NCI-H187 (cell line): ENCODE measurements around the gene SLC22A31.
"Not testable (repeated sequence)": the region's sequence is repeated elsewhere in the genome, so short reads cannot be mapped to it uniquely, and the experiment has no call there.

Experiments
- DNase-seq, 2 experiments: peaks; one replicate each; lab custom pipeline; 2025; lab: John Stamatoyannopoulos, UW

Gene SLC22A31

DNA sequence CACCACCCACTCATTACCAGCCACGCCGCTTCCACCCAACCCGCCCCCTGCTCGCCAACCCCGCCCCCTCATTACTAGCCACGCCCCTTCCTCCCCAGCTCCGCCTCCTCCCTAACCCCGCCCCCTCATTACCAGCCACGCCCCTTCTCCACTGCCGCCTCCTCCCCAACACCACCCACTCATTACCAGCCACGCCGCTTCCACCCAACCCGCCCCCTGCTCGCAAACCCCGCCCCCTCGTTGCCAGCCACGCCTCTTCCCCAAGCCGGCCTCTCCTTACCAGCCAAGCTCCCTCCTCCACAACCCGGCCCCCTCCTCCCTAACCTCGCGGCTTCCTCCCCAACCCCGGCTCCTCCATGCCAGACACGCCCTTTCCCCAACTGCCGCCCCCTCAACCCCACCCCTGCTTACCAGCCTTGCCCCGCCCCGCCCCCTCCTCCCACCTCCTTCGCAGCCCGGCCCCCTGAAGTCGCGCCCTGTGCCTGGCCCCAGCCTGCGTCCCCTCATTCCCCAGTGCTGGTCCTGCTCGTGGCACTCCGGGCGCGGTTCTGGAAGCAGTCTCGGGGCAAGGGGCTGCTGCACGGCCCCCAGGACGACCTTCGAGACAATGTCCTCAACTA, 7.3 kb downstream of the SLC22A31 start:
- no peak for DNase-seq

DNA sequence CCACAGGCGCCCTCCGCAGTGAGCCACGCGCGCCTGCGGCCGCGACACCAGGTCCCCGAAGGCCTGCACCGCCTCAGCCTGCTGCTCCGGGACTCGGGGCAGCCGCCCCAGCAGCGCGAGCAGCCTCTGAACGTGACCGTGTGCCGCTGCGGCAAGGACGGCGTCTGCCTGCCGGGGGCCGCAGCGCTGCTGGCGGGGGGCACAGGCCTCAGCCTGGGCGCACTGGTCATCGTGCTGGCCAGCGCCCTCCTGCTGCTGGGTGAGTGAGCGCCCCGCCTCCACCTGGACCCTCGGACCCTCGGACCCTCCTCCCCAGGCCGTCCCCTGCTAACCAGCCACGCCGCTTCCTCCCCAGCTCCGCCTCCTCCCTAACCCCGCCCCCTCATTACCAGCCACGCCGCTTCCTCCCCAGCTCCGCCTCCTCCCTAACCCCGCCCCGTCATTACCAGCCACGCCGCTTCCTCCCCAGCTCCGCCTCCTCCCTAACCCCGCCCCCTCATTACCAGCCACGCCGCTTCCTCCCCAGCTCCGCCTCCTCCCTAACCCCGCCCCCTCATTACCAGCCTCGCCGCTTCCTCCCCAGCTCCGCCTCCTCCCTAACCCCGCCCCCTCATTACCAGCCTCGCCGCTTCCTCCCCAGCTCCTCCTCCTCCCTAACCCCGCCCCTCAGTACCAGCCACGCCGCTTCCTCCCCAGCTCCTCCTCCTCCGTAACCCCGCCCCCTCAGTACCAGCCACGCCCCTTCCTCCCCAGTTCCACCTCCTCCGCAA, 8.0 kb downstream of the SLC22A31 start:
- DNase-seq: not testable (repeated sequence)

DNA sequence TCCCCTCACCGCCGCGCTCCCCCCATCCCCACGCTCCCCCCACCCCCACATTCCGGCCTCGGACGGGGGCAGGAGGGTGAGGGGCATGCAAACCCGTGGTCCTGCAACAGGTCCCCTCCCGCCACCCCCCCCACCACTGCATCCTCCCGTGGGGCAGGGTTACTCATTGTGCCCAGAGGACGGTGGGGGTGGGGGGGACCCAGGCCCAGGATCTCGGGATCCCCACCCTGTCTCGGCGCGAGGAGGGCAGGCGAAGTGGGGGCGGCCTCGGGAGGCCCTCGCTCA, 8.5 kb downstream of the SLC22A31 start:
- no peak for DNase-seq

DNA sequence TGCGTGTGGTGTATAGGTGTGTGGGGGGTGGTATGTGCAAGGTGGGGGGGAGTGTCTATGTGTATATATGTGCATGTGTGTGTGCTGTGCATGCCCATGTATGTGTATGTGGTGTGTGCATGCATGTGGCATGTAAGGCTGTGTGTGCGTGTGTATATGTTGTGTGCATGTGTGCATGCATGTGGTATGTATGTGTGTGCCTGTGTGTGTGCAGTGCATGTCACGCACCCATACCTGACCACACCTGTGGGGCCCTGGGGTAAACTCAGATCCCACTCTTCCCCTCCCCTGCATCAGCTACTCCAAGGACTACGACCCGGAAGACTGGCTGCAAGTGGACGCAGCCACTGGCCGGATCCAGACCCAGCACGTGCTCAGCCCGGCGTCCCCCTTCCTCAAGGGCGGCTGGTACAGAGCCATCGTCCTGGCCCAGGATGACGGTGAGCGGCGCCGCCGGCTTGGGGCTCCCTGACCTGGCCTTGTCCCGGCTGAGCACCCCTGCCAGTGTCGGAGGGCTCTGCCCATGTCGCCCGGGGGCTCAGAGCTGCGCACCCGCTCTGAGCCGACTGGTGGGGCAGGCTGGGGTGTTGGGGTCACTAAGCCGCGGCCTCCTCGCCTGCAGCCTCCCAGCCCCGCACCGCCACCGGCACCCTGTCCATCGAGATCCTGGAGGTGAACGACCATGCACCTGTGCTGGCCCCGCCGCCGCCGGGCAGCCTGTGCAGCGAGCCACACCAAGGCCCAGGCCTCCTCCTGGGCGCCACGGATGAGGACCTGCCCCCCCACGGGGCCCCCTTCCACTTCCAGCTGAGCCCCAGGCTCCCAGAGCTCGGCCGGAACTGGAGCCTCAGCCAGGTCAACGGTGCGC, 9.1 kb downstream of the SLC22A31 start:
- DNase-seq: no peak

DNA sequence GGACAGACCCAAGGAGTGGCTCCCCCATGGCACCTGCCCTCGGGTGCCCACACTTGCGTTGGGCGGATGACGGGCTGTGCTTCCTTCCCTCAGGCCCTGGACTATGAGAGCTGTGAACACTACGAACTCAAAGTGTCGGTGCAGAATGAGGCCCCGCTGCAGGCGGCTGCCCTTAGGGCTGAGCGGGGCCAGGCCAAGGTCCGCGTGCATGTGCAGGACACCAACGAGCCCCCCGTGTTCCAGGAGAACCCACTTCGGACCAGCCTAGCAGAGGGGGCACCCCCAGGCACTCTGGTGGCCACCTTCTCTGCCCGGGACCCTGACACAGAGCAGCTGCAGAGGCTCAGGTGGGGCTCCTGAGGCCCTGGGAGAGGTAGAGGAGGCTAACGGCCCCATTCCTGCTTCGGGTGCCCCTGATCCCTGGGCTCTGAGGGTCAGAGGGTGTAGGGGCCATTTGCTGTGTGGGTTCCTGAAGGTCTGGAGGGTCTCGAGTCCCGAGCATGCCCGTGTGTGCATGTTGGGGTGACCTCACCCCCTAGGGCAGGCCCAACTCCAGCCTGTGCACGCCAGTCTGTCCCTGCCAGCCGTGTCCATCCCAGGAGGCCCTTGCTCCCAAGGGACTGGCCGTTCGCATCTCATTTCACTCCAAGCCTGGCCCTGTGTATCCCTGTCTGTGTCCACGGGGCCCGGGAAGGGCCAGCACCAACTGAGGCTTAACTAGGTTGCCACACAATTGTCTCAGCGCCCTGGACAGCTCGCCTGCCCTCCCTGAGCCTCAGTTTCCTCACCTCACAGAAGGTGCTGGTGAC, 10.0 kb downstream of the SLC22A31 start:
- DNase-seq: no peak

DNA sequence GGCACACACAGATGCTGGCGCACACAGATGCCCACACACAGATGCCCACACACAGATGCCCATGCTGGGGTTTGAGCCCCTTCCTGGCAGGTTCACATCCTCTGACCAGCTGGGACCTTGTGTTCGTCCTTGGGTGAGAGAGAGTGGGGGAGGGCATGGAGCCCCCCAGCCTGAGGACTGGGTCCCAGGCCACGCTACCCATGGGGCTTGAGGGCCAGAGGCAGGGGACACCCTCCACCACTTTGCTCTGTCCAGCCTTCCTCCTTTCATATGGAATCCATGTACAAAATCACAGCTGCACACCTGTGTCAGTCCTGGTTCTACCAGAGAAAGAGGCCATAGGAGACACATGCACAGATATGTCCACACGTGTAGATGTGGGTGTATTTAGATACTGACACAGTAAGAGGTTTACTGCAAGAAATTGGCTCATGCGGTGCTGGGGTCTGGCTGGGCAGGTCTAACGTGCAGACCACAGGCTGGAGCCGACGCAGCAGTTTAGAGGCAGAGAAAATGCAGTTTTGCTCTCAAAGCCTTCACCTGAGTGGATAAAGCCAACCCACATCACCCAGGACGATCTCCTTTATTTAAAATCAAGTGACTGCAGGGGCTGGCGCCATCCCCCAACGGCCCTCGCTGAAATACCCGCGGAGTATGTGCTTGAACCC, 10.8 kb downstream of the SLC22A31 start:
- no peak for DNase-seq

DNA sequence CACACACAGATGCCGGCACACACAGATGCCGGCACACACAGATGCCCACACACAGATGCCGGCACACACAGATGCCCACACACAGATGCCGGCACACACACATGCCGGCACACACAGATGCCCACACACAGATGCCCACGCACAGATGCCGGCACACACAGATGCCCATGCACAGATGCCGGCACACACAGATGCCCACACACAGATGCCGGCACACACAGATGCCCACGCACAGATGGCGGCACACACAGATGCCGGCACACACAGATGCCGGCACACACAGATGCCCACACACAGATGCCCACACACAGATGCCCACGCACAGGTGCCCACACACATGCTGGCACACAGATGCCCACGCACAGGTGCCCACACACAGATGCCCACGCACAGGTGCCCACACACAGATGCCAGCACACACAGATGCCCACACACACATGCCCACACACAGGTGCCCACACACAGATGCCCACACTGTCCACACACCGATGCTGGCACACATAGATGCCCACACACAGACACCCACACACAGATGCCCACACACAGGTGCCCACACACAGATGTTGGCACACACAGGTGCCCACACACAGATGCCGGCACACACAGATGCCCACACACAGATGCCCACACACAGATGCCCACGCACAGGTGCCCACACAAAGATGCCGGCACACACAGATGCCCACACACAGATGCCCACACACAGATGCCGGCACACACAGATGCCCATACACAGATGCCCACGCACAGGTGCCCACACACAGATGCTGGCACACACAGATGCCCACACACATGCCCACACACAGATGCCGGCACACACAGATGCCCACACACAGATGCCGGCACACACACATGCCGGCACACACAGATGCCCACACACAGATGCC, 11.6 kb downstream of the SLC22A31 start:
- DNase-seq: not testable (repeated sequence)

DNA sequence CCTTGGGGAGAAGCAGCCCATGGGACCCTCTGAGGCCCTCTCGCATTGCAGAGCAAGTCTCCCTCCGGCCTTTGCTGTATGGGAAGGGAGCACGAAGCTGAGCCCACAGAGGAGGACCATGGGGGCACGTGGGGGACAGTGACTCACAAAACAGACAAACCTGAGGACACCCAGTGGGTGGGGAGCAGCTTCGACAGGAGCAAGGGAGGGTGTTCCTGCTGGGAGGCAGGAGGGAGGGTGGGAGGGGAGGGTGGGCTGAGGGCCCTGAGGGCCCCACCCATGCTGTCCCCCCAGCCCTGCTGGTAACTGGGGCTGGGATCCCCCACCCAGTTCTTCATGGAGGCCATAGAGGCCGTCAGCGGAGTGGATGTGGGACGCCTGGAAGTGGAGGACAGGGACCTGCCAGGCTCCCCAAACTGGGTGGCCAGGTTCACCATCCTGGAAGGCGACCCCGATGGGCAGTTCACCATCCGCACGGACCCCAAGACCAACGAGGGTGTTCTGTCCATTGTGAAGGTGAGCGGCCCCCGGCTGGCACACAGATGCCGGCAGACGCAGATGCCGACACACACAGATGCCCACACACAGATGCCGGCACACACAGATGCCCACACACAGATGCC, 12.5 kb downstream of the SLC22A31 start:
- no peak for DNase-seq

DNA sequence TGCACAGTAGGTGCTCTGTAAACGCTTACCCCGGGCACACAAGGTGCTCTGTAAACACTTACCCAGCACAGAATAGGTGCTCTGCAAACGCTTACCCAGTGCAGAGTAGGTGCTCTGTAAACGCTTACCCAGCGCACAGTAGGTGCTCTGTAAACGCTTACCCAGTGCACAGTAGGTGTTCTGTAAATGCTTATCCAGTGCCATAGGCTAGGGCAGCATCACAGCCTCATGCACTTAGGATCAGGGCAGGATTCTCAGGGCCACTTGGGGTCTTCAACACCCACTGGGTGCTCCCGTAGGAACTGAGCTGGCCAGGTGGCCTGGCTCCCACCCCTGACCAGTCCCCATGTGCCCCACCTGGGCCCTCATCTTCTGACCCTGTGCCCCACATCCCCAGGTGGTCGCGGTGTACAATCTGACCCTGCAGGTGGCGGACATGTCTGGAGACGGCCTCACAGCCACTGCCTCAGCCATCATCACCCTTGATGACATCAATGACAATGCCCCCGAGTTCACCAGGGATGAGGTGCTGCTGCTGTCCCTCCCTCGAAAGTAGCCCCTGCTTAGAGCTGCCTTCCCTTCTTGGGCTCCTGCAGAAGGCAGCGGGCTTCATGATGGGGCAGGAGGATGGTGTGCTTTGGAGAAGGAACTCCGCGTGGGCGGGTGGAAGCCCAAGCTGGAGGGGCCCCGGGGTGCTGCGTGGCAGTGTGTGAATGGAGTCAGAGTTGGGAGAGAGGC, 13.1 kb downstream of the SLC22A31 start:
- no peak for DNase-seq

DNA sequence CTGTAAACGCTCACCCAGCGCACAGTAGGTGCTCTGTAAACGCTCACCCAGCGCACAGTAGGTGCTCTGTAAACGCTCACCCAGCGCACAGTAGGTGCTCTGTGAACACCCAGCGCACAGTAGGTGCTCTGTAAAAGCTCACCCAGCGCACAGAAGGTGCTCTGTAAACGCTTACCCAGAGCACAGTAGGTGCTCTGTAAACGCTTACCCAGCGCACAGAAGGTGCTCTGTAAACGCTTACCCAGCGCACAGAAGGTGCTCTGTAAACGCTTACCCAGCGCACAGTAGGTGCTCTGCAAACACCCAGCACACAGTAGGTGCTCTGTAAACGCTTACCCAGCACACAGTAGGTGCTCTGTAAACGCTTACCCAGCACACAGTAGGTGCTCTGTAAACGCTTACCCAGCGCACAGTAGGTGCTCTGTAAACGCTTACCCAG, 13.7 kb downstream of the SLC22A31 start:
- not testable (repeated sequence) for DNase-seq

DNA sequence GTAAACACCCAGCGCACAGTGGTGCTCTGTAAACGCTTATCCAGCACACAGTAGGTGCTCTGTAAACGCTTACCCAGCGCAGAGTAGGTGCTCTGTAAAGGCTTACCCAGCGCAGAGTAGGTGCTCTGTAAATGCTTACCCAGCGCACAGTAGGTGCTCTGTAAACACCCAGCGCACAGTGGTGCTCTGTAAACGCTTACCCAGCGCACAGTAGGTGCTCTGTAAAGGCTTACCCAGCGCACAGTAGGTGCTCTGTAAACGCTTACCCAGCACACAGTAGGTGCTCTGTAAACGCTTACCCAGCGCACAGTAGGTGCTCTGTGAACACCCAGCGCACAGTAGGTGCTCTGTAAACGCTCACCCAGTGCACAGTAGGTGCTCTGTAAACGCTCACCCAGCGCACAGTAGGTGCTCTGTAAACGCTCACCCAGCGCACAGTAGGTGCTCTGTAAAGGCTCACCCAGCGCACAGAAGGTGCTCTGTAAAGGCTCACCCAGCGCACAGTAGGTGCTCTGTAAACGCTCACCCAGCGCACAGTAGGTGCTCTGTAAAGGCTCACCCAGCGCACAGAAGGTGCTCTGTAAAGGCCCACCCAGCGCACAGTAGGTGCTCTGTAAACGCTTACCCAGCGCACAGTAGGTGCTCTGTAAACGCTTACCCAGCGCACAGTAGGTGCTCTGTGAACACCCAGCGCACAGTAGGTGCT, 14.3 kb downstream of the SLC22A31 start:
- DNase-seq: not testable (repeated sequence)

DNA sequence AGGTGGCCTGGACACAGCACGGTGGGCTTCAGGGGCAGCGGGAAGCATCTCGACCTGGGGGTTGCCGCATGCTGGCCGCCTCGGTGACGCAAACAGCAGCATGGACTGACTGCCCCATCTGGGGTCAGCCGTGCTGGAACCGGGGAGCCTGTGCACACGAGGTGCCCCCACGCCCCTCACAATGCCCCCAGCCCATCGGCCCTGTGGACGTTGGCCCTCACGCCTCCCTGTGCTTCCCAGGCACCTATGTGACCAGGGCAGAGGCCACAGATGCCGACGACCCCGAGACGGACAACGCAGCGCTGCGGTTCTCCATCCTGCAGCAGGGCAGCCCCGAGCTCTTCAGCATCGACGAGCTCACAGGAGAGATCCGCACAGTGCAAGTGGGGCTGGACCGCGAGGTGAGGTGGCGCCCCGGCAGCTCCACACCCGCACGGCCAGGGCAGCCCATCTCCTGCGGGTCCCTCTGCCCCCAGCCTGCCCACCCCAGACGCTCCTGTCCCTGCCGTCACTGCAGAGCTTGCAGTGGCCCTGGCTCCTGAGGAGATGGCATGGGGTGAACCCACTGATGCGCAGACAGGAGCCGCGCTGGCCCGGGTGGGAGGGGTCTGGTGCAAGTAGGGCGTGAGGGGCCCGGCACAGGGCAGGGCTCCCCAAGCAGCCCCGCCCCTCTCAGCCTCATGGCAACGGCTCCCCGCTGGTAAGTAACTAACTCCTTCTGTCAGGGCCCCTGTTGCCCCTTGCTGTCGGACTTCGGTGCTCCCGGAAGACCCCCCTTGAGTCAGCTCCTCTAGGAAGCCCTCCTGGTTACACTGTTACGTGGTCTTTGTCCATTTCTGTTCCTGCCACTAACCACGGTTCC, 15.2 kb downstream of the SLC22A31 start:
- DNase-seq: no peak

DNA sequence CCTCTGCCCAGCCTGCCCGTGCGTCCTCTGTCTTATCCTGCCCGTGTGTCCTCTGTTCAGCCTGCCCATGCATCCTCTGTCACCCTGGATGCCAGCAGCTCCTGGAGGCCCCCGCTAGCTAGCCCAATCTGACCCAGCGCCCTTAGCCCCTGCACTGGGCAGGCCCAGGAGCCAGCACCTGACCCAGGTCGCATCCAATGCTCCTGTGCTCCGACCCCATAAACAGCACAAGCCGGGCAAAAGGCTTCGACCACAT, 15.7 kb downstream of the SLC22A31 start:
- DNase-seq: no peak

DNA sequence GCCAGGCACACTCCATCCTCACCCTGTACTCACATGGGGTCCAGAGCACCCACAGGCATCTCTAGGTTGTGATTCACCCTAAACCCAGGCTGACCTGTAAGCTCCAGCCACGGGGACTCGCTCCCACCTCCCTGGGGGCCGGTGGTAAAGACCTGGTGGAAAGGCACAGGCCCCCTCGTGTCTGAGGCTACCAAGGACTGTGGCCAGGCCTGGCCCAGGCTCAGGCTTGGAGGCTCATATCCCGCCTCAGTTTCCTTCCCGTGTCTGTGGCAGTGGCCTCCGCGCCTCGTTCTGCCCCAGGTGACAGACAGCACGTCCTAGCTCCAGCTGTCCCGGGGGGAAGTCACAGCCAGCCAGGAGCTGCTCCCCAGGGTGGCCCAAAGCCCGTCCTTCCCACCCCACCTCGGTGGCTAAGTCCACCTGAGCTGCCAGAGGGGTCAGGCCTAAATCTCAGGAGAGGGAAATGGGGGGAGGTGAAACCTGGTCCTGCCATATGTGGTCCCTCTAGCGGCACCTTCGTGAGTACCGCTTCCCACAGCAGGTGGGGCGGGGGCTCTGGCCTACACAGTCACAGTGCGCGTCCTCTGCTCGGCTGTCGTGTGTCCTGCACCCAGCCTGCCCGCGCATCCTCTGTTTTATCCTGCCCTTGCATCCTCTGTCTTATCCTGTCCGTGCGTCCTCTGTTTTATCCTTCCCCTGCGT, 16.2 kb downstream of the SLC22A31 start:
- no peak for DNase-seq

DNA sequence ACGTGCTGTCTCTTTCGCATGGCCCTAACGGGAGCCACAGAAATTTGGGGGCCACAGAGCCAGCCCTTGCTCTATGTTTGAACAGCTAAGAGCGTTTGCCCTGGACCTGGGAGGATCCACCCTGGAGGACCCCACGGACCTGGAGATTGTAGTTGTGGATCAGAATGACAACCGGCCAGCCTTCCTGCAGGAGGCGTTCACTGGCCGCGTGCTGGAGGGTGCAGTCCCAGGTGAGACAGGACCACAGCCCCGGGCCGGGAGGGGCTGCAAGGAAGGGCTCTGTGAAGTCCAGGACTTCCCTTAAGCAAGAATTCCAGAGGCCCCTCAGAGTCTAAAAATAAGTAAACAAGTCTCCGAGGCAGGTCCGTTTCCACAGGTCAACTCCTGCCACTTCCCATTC, 16.9 kb downstream of the SLC22A31 start:
- no peak for DNase-seq

DNA sequence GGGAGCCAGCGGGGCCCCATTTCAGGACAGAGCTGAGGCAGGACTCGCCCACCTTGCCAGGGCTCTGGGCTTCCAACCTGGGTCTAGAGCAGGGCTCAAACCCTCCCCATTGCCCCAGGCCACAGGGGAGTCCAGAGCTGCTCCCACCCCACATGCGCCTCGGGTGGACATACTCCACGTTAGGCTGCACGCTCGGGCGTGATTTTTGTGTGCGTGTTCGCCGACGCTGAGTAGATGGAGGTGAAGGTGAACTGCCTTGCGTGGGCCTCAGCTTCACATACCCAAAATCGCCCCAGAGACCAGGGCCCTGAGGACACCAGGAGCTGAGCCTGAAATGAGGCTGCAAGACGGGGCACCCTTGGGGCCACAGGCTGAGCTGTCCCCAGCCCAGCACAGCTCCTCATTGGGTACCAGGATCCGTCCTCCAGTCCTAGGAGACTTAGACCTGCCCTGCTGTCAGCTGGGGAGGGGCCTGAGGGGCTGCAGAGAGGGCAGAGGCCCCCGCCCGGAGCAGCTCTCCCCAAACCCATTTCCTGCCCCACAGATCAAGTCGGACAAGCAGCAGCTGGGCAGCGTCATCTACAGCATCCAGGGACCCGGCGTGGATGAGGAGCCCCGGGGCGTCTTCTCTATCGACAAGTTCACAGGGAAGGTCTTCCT, 20.6 kb downstream of the SLC22A31 start:
- DNase-seq: no peak

DNA sequence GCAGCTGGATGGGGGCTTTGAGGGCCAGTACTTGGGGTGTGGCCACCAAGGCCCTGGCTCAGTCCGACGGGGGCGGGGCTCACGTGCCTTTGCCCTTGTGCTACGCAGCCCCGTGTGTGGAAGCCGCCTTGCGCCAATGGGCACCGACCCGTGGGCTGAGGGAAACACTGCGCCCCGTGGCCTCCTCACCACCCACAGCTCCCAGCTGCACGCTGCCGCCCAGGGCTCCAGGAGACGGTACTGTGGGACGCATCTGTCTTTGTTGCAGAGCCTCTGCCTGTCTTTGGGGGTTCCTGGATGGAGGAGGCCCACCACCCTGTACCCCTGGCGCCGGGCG, 21.2 kb downstream of the SLC22A31 start:
- no peak for DNase-seq
